GM19438 (cell line): ENCODE data around the gene FOS.
A peak's percentile ranks its signal among the peaks of the same experiment; 100 is the strongest.
"Not testable (repeated sequence)": the region's sequence is repeated elsewhere in the genome, so short reads cannot be mapped to it uniquely, and the experiment has no call there.

Experiments
- ATAC-seq: cut with Tn5 transposase; IDR thresholded peaks from one replicate; pipeline ENCODE4 v1.9.1; 2021; ENCODE audit warnings: low read depth; ENCODE audit not compliant: unreplicated experiment

FOS gene

DNA sequence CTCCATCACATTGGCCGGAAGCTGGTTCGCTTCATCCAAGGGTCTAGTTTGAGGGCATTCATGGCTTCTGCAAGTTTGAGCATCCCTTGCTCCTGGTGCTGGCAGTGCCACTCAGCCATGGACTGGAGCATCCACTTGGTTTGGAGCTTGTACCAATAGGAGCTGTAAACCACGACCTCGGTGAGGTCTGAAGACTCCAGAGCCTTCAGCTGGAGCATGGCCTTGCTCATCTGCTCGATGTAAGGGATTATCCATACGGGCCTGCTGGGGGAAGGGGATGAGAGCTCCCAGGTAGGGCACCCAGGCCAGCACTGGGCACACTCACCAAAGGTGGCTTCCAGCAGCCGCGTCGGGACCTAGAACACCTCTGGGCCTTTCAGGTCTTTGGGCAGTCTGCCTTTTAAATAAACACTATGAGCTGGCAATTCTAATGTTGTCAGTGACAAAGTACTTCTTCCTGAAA, 13.5 kb downstream of the FOS start:
- no peak for ATAC-seq

DNA sequence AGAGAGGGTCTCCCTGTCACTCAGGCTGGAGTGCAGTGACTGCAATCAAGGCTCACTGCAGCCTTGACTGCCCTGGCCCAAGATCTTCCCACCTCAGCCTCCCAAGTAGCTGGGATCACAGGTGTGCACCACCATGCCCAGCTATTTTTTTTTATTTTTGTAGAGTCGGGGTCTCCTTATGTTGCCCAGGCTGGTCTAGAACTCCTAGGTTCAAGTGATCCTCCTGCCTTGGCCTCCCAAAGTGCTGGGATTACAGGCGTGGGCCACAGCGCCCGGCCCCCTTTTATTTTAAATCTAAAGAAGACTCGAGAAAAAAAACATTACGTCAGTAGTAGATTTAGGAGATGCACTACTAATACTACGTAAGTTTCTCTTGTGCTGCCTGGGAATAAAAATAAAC, 14.3 kb downstream of the FOS start:
- ATAC-seq = no peak

DNA sequence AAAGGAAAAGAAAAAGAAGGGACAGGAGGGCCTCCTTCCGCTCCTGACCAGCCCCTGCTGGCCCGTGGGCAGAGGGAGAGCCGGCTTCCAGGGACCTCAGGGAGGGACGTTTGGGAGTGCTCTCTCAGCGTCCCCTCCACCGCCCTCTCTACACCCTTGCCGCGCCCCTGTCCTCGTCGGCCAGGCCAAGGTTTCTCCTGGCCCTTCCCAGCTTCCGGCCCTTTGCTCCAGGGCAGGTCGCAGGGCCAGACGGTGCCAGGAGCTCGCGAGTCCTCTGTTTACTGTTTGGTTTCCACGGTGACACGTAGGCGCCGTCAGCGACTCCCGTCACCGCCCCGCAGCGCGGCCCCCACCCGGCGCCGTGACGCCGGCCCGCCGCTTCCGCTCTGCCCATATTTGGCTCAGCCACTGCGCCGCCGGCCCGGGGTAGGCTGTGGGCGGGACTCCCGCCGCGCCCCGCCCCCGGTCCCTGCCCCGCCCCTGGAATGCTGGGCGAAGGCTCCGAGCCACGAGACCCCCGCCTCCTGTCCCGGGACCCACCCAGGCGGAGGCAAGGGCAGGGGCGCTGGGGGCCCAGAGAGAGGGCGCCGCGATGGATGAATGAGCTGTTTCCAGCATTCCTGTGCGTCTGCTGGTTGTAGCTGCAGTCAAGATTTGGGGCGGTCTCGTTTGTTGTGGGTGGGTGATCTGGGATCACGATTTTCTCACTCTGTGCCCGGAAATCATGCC, 15.5 kb downstream of the FOS start:
- peak; percentile 91 for ATAC-seq

DNA sequence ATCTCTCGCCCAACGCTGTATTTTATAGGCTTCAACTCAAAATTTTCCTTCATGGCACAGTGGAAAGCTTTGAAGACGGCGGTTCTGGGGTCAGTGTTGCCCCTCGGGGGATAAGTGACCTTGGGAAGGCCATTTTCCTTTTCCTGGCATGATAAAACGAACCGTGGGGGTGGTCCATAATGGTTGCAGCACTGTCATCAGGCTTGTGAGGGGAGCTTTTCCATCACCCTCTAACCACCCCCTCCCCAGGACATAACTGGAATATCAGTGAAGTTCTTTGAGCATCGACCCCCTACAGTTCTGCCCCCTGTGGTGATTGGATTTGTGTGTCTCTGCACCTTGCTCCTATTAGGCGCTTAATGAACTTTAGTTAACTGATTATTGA, 16.0 kb downstream of the FOS start:
- ATAC-seq = no peak

DNA sequence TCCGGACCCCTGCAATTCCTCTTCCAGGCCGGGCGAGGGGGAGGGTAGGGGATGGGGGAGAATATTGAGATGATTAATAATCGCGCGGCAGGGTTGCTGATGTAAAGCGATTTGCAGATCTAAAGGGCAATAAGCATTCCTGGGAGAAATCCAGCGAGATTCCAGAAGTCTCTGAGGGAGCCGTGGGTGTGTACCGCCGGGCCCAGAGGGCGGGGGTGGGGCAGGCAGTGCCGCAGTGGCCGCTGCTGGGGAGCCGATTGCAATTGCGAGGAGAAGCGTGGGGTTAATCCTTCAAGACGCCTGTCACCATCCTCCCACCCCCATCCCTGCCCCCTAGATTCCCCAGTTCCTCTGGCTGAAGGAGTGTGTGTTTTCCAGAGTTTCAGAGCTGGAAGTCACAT, 16.4 kb downstream of the FOS start:
- ATAC-seq = no peak

DNA sequence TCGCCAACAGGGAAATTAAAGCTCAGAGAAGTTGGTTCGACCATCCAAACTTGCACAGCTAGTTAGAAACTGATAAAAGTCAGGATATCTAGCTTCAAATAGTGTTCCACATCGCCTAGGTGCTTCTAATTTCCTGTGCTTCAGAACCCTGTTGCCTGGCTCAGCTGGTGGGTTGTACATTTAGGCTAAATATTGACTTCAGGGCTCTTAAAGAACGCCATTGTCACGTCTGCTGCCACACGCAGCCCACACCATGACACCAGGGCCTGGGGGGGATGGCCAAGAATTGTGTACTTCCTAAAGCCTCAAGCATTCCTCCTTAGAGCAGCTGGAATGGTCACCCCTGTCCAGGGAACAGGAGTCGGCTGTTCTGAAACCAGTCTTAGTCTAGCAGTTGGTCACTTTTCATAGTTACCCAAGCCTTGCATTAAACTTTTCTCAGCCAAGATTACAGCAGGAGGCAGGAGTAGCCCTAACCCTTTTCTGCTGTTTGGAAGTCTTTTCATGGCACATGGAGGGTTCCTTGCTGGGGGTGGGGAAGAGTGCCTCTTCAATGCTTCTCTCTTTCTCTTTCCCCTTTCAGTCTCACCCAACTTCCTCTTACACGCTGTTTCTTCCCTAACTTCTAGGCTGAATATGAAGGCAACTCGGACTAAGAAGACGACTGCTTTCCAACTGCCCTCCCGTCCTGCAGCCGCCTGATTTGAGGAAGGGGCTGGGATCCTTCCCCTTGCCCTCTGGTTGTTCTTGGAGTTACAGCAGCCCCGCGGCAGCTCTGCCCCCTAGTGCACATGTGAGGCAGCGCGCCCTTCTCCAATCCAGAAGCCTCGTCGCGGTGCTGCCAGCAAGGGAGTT, 17.1 kb downstream of the FOS start:
- no peak for ATAC-seq

DNA sequence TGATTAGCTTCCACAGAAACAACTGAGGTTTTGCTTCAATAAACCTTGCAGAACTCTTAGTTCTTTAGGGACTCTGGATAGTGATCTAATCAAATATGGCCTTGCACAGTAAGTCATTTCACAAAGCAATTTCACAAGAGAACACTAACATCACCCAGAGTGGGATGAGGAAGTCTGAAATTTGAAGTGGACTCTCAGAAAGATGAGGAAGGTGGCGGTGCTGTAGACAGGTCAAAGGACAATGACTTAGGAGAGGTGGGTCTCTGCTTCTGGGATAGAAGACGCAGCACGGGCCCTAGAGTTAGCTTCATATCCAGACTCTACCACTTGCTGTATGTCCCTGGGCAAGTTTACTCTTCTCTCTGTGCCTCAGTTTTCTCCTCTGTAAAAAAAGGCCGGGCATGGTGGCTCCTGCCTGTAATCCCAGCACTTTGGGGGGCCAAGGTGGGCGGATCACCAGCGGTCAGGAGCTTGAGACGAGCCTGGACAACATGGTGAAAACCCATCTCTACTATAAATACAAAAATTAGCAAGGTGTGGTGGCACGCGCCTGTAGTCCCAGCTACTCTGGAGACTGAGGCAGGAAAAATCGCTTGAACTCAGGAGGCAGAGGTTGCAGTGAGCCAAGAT, 18.9 kb downstream of the FOS start:
- no peak for ATAC-seq

DNA sequence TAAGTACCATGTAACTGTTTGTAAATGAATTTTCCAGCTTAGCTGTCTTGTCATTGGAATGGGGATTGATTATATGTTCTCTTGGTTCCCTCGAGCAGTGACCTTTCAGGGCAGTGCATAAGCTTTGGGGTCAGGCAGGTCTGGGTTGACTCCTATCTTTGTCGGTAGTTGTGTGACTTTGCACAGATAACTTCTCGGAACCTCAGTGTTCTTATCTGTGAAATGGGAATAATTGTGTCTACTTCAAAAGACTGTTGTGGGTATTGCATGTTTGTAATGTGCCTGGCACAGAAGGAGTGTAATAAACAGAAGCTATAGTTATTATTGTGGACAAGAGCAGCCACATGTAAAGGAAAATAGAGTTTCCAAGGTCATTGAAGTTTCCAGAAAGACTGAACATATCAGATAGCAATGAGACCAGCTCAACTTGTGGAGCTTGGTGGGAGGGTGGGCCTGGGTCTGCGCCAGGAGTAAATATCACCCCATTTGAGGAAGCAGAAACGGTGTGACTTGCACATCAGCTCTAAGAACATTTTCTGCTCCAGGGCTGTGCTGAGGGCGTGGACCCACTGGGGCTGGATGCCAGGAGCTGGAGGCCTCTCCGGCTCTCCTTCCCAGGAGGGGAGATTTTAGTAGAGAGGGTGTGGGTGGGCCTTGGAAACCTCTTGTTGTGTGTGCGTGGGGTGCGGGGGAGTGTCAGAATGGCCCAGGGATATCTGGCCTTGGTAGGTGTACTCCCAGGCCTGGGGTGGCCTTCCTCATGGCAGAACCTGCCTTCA, 19.7 kb downstream of the FOS start:
- no peak for ATAC-seq

DNA sequence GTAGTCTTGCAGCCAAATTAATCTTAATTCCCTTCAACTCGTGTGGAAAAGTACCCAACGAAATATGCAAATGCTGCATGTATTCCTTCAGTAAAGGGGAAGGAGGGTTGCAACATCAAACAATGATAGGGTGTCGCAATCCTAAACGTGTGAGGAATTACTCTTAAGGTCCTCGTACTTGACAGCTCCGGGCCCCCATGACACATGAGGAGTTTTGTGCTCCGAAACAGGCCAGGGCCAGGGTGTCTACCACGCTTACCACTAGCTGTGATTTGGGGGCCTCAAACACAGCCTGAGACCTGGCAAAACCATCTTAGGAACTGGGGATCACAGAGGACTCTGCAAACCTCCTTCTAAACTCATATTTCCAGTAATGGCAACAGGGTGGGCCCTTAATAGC, 20.4 kb downstream of the FOS start:
- ATAC-seq = no peak

DNA sequence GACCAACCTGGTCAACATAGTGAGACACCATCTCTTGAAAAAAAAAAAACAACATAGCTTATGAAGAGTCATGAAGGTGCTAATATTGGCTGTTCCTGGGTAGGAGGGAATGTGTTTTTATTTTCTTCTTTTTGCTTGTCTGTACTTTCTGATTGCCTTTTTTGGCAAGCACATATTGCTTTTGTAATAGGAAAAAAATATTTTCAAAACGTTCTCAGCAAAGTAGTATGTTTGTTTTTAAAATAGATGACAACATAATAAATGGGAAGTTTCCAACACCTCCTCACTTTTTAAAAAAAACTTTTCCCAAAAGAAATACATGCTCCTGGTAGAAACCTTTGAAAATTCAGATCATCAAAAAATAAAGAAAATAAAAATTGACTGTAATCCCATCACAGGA, 20.9 kb downstream of the FOS start:
- ATAC-seq = no peak

DNA sequence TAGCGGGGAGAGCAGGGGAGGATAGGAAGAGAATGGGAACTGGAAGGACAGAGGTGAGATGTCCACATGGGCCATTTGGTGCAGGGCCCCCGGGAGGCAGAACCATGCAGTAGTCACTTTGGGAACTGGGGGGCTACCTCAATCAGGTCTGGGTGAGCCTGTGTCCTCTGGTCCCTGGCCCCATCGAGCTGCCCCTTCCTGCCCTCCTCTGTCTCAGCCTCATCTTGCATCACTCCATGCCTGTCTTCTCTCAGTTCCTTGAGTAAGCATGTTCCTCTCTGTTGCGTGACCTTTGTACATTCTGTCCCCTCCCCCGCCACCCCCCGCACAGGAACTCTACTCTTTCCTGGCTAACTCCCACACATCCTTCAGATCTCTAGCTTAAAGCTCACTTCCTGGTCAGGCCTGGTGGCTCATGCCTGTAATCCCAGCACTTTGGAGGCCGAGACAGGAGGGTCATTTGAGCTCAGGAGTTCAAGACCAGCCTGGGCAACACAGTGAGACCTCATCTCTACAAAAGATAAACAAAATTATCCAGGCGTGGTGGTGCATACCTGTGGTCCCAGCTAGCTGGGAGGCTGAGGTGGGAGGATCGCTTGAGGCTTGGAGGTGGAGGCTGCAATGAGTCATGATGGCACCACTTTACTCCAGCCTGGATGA, 23.2 kb downstream of the FOS start:
- no peak for ATAC-seq

DNA sequence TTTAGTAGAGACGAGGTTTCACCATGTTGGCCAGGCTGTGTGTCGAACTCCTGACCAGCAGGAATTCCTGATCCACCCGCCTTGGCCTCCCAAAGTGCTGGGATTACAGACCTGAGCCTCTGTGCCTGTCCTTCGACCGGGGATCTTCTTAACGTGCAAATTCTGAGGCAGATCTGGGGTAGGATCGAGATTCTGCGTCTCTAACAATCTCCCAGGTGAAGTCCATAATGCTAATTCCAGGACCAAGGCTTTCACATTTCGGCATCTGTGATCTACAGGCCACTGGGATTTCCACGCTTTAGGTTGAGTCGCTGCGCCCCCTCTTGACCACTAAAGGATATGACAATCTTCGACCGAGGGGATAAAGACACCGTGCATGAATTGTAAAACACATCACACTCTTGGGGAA, 24.8 kb downstream of the FOS start:
- ATAC-seq = no peak

DNA sequence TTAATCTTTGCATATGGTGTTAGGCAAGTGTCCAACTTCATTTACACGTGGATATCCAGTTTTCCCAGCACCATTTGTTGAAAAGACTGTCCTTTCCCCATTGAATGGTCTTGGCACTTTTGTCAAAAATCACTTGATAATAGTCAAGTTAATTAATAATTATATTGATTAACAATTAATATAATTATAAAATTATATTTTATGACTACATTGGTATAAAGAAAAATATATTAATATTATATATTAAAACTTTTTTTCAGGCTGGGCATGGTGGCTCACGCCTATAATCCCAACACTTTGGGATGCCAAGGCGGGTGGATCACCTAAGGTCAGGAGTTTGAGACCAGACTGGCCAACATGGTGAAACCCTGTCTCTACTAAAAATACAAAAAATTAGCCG, 27.8 kb downstream of the FOS start:
- not testable (repeated sequence) for ATAC-seq

DNA sequence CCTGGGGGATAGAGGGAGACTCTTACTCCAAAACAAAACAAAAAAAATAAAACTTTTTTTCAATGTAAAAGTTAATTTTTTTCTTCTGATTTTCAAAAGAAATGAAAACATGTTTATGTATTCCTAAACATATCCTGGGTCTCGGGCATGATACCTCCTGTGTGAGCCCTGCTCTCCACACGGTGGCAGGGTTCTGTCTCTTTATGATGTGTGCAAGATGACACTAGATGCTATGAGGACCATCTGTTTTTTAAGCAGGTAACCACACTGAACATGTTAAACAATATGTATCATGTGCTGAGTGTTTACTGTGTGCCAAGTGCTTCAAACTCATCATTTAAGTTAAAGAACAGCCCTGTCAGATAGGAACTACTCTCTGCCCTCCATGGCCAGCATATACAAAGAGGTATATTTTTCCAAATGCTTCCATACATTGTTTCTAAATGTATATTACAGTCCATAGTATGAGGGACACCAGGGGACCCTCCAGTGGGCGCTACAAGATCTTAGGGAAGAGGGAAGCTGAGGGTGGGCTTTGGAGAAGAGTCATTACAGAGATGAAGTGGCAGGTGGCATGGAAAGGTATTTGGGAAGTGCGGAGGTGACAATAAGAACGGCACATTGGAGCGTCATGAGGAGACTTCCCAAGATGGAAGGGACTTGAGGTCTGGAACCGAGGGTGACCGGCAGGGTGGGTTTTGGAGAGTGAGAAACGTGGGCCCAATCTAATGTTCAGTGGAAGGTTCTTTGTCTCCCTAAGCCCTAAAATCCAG, 28.5 kb downstream of the FOS start:
- no peak for ATAC-seq

DNA sequence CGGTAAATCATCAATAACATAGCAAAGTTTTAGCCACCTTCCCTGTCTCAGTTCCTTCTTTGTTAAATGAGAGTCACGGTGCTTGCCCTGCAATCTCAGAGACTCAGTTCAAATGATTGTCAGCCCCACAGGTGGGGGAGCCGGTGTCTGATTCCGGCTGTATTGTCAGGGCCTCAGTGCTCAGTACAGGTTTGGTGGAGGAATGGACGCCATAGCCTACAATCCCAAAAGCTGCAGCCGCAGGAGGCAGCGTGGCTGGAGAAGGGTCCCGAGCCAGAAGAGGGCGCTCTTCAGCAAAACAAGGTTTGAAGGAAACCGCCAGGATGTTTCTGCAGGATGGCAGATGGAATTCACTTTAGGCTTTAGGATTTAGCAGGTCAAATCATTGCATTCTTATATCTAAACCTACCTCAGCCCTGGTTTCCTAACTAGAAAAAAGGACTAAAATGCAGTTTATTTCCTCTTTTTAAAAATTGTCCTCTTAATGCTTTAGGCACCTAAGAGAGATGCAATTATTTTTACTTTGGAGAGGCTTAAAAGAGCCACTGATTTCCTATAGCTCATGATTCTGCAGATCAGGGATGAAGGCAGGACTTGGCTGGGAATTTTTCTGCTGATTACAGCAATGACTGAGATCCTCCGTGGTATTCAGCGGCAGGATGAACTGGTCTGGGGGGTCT, 29.2 kb downstream of the FOS start:
- ATAC-seq = no peak

DNA sequence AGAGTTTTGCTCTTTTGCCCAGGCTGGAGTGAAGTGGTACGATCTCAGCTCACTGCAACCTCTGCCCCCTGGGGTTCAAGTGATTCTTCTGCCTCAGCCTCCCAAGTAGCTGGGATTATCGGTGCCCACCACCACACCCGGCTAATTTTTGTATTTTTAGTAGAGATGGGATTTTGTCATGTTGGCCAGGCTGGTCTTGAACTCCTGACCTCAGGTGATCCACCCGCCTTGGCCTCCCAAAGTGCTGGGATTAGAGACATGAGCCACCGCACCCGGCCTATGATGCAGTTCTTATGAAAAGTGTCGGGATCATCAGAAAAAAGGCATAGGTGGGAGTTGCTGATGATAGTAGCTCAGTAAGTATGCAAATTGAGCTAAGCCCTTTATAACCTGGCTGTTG, 30.4 kb downstream of the FOS start:
- ATAC-seq = not testable (repeated sequence)

DNA sequence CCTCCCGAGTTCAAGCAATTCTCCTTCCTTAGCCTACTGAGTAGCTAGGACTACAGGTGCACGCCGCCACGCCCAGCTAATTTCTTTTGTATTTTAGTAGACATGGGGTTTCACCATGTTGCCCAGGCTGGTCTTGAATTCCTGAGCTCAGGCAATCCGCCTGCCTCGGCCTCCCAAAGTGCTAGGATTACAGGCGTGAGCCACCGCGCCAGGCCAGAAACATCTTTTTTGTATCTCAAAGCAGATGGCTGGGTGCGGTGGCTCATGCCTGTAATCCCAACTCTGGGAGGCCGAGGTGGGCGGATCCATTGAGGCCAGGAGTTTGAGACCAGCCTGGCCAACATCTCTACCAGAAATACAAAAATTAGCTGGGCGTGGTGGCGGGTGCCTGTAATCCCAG, 30.9 kb downstream of the FOS start:
- not testable (repeated sequence) for ATAC-seq

DNA sequence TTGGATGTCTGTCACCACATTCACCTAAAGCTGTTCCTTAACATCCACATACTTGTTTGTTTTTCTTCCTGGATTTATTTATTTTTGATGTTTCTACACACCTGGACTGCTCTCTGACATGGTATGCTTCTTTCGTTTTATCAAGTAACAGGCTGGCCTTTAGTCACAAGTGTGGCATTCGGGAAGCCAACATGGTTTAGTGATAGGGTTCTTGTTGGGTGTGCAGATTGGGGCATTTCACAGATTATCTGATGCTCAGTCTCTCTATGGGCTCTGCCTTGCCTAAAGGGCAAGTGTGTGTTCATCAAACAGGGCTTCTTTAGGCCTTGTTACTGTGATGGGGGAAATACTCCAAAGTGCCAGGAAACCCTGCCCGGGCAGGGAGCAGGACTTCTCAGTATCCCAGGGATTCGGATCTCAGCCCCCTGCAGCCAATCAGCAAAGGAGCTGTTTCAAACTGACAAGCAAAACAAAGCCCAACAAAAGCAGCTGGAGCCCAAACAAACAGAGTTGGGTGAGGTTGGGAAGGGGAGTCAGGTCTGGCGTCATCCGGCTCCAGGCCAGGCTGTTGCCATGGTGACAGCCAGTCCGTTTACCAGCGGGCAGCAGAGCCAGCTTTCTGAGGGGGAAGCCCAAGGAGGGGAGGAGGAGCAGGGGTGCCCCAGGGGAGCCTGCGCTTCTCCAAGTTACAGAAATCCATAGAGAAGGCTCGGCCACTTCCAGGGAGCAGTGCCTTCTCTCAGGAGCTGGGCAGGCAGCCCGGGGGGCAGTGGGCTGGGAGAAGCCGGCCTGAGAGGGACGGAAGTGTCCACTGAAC, 31.9 kb downstream of the FOS start:
- ATAC-seq = no peak
